ENCODE results near the gene SYT11. TPM values are rescaled to one million over a fixed set of nuclear protein-coding genes. Genes with fewer than 3 reads are reported as not detected.
"Not testable (repeated sequence)": the region's sequence is repeated elsewhere in the genome, so short reads cannot be mapped to it uniquely, and the experiment has no call there.

Gene SYT11
- total RNA-seq: 100 to 1,000 TPM; 118 to 384 TPM
- polyA plus RNA-seq (ENCODE audit: insufficient read length in 2 of 2): 100 to 1,000 TPM; 266 to 310 TPM
- long read RNA-seq, donor 1, full-length matches to known transcripts: 34 of 65 reads
- long read RNA-seq, donor 1, partial matches to known transcripts: 31 of 65 reads
- long read RNA-seq, donor 1, other reads (novel, unspliced or antisense): 0 of 65 reads
- long read RNA-seq, donor 2, full-length matches to known transcripts: 5 of 59 reads
- long read RNA-seq, donor 2, partial matches to known transcripts: 54 of 59 reads
- long read RNA-seq, donor 2, other reads (novel, unspliced or antisense): 0 of 59 reads
- long read RNA-seq, donor 3, full-length matches to known transcripts: 11 of 64 reads
- long read RNA-seq, donor 3, partial matches to known transcripts: 53 of 64 reads
- long read RNA-seq, donor 3, other reads (novel, unspliced or antisense): 0 of 64 reads
- long read RNA-seq, donor 4, full-length matches to known transcripts: 1 of 15 reads
- long read RNA-seq, donor 4, partial matches to known transcripts: 14 of 15 reads
- long read RNA-seq, donor 4, other reads (novel, unspliced or antisense): 0 of 15 reads

GRCh38 chr1:155859234-155859829 lies at the start of gene SYT11:
SYT11 (plus strand) TSS chr1:155859567; CDS start chr1:155859762, 195 bp downstream.
- DNase-seq (ENCODE audit: low read depth in 4 of 6, low spot score in 6 of 6): peak; percentile 94 to 99 (median 96)
- Histone ChIP-seq H3K4me3 (ENCODE audit: low read depth, low read length) (peak within 1 kb of the TSS; percentile 74), H3K9me3 (ENCODE audit: control insufficient read depth, insufficient read depth, low read length) (no peaks in the 10 kb centered on the region), H3K27me3 (ENCODE audit: control insufficient read depth, insufficient read depth, low read length) (no peaks in the 10 kb centered on the region), H3K27ac (ENCODE audit: low read depth, low read length) (peak within 1 kb of the TSS; percentile 99), H3K4me1 (ENCODE audit: control insufficient read depth, insufficient read depth, low read length) (peaks cover 44% of the 10 kb centered on the region), H3K36me3 (ENCODE audit: control insufficient read depth, insufficient read depth, low read length) (peaks cover 4% of the 10 kb centered on the region)
- WGBS (ENCODE audit: insufficient coverage): under 1% methylated on average over 31 of the region's 33 CpGs

GRCh38 chr1:155812878-155813277 lies 46.5 kb upstream of the SYT11 start:
- H3K9me3 ChIP-seq (ENCODE audit: control insufficient read depth, insufficient read depth, low read length): no peaks in the 10 kb centered on the region
- no peaks in the 10 kb centered on the region for H3K4me1 ChIP-seq (ENCODE audit: control insufficient read depth, insufficient read depth, low read length)
- H3K27me3 ChIP-seq (ENCODE audit: control insufficient read depth, insufficient read depth, low read length): no peaks in the 10 kb centered on the region
- H3K4me3 ChIP-seq (ENCODE audit: low read depth, low read length): no peak overlapping the region
- WGBS (ENCODE audit: insufficient coverage): no CpG with 5 or more reads among the region's 1 CpG
- no peak overlapping the region for H3K27ac ChIP-seq (ENCODE audit: low read depth, low read length)
- no peak for DNase-seq (ENCODE audit: low read depth in 4 of 6, low spot score in 6 of 6)
- peaks cover 32% of the 10 kb centered on the region for H3K36me3 ChIP-seq (ENCODE audit: control insufficient read depth, insufficient read depth, low read length)

GRCh38 chr1:155813672-155814071 lies 45.7 kb upstream of the SYT11 start:
- Histone ChIP-seq H3K27ac (ENCODE audit: low read depth, low read length) (no peak overlapping the region), H3K36me3 (ENCODE audit: control insufficient read depth, insufficient read depth, low read length) (peaks cover 32% of the 10 kb centered on the region), H3K27me3 (ENCODE audit: control insufficient read depth, insufficient read depth, low read length) (no peaks in the 10 kb centered on the region), H3K9me3 (ENCODE audit: control insufficient read depth, insufficient read depth, low read length) (no peaks in the 10 kb centered on the region), H3K4me1 (ENCODE audit: control insufficient read depth, insufficient read depth, low read length) (no peaks in the 10 kb centered on the region), H3K4me3 (ENCODE audit: low read depth, low read length) (no peak overlapping the region)
- no peak for DNase-seq (ENCODE audit: low read depth in 4 of 6, low spot score in 6 of 6)
- WGBS (ENCODE audit: insufficient coverage): no CpG with 5 or more reads among the region's 3 CpGs

- Histone ChIP-seq H3K27me3 (ENCODE audit: control insufficient read depth, insufficient read depth, low read length) (no peaks in the 10 kb centered on the region), H3K36me3 (ENCODE audit: control insufficient read depth, insufficient read depth, low read length) (peaks cover 43% of the 10 kb centered on the region), H3K4me1 (ENCODE audit: control insufficient read depth, insufficient read depth, low read length) (no peaks in the 10 kb centered on the region), H3K27ac (ENCODE audit: low read depth, low read length) (no peak overlapping the region), H3K4me3 (ENCODE audit: low read depth, low read length) (no peak overlapping the region), H3K9me3 (ENCODE audit: control insufficient read depth, insufficient read depth, low read length) (no peaks in the 10 kb centered on the region)
- DNase-seq (ENCODE audit: low read depth in 4 of 6, low spot score in 6 of 6): peak in 1 of 6 donors; percentile 22
- no CpG with 5 or more reads among the region's 1 CpG for WGBS (ENCODE audit: insufficient coverage)
Measured at GRCh38 chr1:155816351-155816750, 43.0 kb upstream of the SYT11 start.

- H3K4me1 ChIP-seq (ENCODE audit: control insufficient read depth, insufficient read depth, low read length): no peaks in the 10 kb centered on the region
- H3K27ac ChIP-seq (ENCODE audit: low read depth, low read length): no peak overlapping the region
- H3K36me3 ChIP-seq (ENCODE audit: control insufficient read depth, insufficient read depth, low read length): peaks cover 42% of the 10 kb centered on the region
- no peak for DNase-seq (ENCODE audit: low read depth in 4 of 6, low spot score in 6 of 6)
- H3K4me3 ChIP-seq (ENCODE audit: low read depth, low read length): no peak overlapping the region
- H3K27me3 ChIP-seq (ENCODE audit: control insufficient read depth, insufficient read depth, low read length): no peaks in the 10 kb centered on the region
- WGBS (ENCODE audit: insufficient coverage): 100% methylated on average over 1 of the region's 4 CpGs
- H3K9me3 ChIP-seq (ENCODE audit: control insufficient read depth, insufficient read depth, low read length): no peaks in the 10 kb centered on the region
Measured at GRCh38 chr1:155827450-155827849, 31.9 kb upstream of the SYT11 start.

- Histone ChIP-seq H3K27me3 (ENCODE audit: control insufficient read depth, insufficient read depth, low read length) (no peaks in the 10 kb centered on the region), H3K4me3 (ENCODE audit: low read depth, low read length) (no peak overlapping the region), H3K36me3 (ENCODE audit: control insufficient read depth, insufficient read depth, low read length) (peaks cover 9% of the 10 kb centered on the region), H3K27ac (ENCODE audit: low read depth, low read length) (no peak overlapping the region), H3K9me3 (ENCODE audit: control insufficient read depth, insufficient read depth, low read length) (no peaks in the 10 kb centered on the region), H3K4me1 (ENCODE audit: control insufficient read depth, insufficient read depth, low read length) (no peaks in the 10 kb centered on the region)
- no peak for DNase-seq (ENCODE audit: low read depth in 4 of 6, low spot score in 6 of 6)
- 100% methylated on average over 2 of the region's 7 CpGs for WGBS (ENCODE audit: insufficient coverage)
Measured at GRCh38 chr1:155831279-155831976, 27.9 kb upstream of the SYT11 start.

GRCh38 chr1:155833665-155834295 lies 25.6 kb upstream of the SYT11 start:
- H3K9me3 ChIP-seq (ENCODE audit: control insufficient read depth, insufficient read depth, low read length): no peaks in the 10 kb centered on the region
- H3K27ac ChIP-seq (ENCODE audit: low read depth, low read length): peak overlapping the region; percentile 37
- H3K4me3 ChIP-seq (ENCODE audit: low read depth, low read length): no peak overlapping the region
- H3K36me3 ChIP-seq (ENCODE audit: control insufficient read depth, insufficient read depth, low read length): no peaks in the 10 kb centered on the region
- no peaks in the 10 kb centered on the region for H3K27me3 ChIP-seq (ENCODE audit: control insufficient read depth, insufficient read depth, low read length)
- 100% methylated on average over 1 of the region's 1 CpG for WGBS (ENCODE audit: insufficient coverage)
- DNase-seq (ENCODE audit: low read depth in 4 of 6, low spot score in 6 of 6): no peak
- H3K4me1 ChIP-seq (ENCODE audit: control insufficient read depth, insufficient read depth, low read length): no peaks in the 10 kb centered on the region

GRCh38 chr1:155834296-155834926 lies 25.0 kb upstream of the SYT11 start:
- Histone ChIP-seq H3K4me1 (ENCODE audit: control insufficient read depth, insufficient read depth, low read length) (no peaks in the 10 kb centered on the region), H3K27ac (ENCODE audit: low read depth, low read length) (peak overlapping the region; percentile 43), H3K36me3 (ENCODE audit: control insufficient read depth, insufficient read depth, low read length) (no peaks in the 10 kb centered on the region), H3K27me3 (ENCODE audit: control insufficient read depth, insufficient read depth, low read length) (no peaks in the 10 kb centered on the region), H3K9me3 (ENCODE audit: control insufficient read depth, insufficient read depth, low read length) (no peaks in the 10 kb centered on the region), H3K4me3 (ENCODE audit: low read depth, low read length) (no peak overlapping the region)
- WGBS (ENCODE audit: insufficient coverage): 42% methylated on average over 2 of the region's 11 CpGs
- DNase-seq (ENCODE audit: low read depth in 4 of 6, low spot score in 6 of 6): peak in 1 of 6 donors; percentile 65

GRCh38 chr1:155834927-155835399 lies 24.4 kb upstream of the SYT11 start:
- not testable (repeated sequence) for H3K4me1 ChIP-seq (ENCODE audit: control insufficient read depth, insufficient read depth, low read length); H3K9me3 ChIP-seq (ENCODE audit: control insufficient read depth, insufficient read depth, low read length); H3K36me3 ChIP-seq (ENCODE audit: control insufficient read depth, insufficient read depth, low read length); DNase-seq (ENCODE audit: low read depth in 4 of 6, low spot score in 6 of 6); H3K4me3 ChIP-seq (ENCODE audit: low read depth, low read length); H3K27me3 ChIP-seq (ENCODE audit: control insufficient read depth, insufficient read depth, low read length)
- H3K27ac ChIP-seq (ENCODE audit: low read depth, low read length): peak overlapping the region; percentile 43
- 100% methylated on average over 1 of the region's 9 CpGs for WGBS (ENCODE audit: insufficient coverage)

Measured in spinal cord (tissue), 10 donors.